Uterus (tissue), 2 donors: Measurements from ENCODE around the gene CRNKL1.

Source experiments
- CTCF ChIP-seq, 4 experiments: fragments of 200-600 bp in 2 of 4; fragments of 450-650 bp in 2 of 4; sonication (generic) in 2 of 4; IDR thresholded peaks; one replicate each; pipeline ENCODE4 v1.5.1; 2016 to 2019; ENCODE audit warnings: antibody characterized with exemption in 4 of 4, mild to moderate bottlenecking in 2 of 4, moderate library complexity in 1 of 4
- POLR2A ChIP-seq, 2 donors: fragments of 450-650 bp; IDR thresholded peaks; one replicate each; pipeline ENCODE4 v1.6.1; 2016; ENCODE audit warnings: antibody characterized with exemption in 2 of 2, mild to moderate bottlenecking in 1 of 2, moderate library complexity in 1 of 2

GRCh38 chr20:20017844-20018185 is 34.5 kb downstream of the CRNKL1 start:
- TF ChIP-seq POLR2A (IDR thresholded peaks at IDR 0.05) (no peak), CTCF (IDR thresholded peaks at IDR 0.05) (no peak)
